ENCODE measurements around the gene ARMC6. TPM values are rescaled to one million over a fixed set of nuclear protein-coding genes. Genes with fewer than 3 reads are reported as not detected.
"Not testable (repeated sequence)": the region's sequence is repeated elsewhere in the genome, so short reads cannot be mapped to it uniquely, and the experiment has no call there.

Gene ARMC6
- total and polyA plus RNA-seq, 2 experiments from 2014 or later, result 23.9 to 45.0 TPM

DNA sequence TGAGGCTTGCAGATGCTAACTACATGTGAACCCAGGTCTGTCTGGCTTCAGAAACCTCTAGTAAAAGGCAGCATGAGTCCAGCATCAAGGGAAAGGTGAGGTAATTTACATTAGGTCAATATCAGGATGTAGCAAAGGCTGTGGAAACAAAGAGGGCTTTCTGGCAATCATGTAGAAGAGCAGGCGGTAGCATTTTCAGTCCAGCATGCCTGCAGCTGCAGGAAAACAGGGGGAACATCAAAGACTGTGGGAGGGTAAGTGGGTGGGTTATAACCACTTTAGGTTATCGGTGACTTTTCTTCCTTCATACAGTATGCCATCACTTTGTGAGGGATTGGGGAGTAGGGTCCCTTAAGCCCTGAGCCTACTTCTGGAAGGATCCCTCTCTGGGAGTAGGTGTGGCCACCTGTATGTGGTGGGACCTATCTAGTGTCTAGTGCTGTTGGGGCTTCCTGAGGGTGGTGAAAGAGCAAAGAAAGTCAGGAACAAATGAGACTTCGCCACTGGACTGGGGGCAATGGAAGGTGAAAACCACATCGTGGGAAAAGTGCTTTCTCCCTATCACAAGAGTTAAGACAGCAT, 10.9 kb upstream of the ARMC6 start:
- Histone ChIP-seq H3K9me3 (ENCODE audit: low read depth) (no peaks in the 10 kb centered on the region), H3K27me3 (replicated peaks; ENCODE audit: insufficient read depth) (no peaks in the 10 kb centered on the region), H4K20me1 (ENCODE audit: insufficient read depth) (no peaks in the 10 kb centered on the region), H3K4me3 (no peak overlapping the region), H3K79me2 (ENCODE audit: insufficient read depth) (peaks cover 93% of the 10 kb centered on the region), H3K36me3 (ENCODE audit: low read depth) (peaks cover 57% of the 10 kb centered on the region), H3K9ac (no peak overlapping the region), H3K4me1 (ENCODE audit: insufficient read depth) (peaks cover 13% of the 10 kb centered on the region; the same call in 1 of the 2 replicates), H3K9me2 (ENCODE audit: insufficient read depth) (no peaks in the 10 kb centered on the region), H3K27ac (0 out of 2 replicates have a peak overlapping the region, but pooled peaks have one; percentile 8), H3F3A (ENCODE audit: insufficient read depth) (peaks cover 34% of the 10 kb centered on the region), H3K4me2 (ENCODE audit: unreplicated experiment) (no peak overlapping the region), H2AFZ (no peak overlapping the region)
- in situ Hi-C loops (cut with MboI), result no loop called here
- no peak for DNase-seq
- 85 to 89% methylated on average over 4 of the region's 4 CpGs for WGBS, 2 experiments (ENCODE audit: low coverage in 1 of 2, low lambda C conversion rate in 2 of 2, missing lambda C conversion rate in 2 of 2)
- TF ChIP-seq EZH2 (IDR thresholded peaks at IDR 0.05; ENCODE audit: insufficient read depth, poor library complexity, severe bottlenecking) (no peak), EZH2phosphoT487 (IDR thresholded peaks at IDR 0.05; ENCODE audit: insufficient read depth, low read depth) (no peak)

DNA sequence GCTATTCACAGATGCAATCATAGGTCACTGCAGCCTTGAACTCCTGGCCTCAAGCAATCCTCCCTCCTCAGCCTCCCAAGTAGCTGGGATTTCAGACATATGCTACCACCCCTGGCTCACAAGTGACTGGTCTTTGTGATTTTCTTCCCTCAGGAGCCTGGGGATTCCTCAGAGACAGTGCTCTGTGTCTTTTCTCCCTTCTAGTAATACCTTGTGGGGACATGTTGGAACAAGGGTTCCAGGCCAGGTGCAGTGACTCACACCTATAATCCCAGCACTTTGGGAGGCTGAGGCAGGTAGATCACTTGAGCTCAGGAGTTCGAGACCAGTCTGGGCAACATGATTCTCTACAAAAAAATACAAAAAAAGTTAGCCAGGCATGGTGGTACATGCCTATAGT, 10.0 kb upstream of the ARMC6 start:
- H3K9me2 ChIP-seq (ENCODE audit: insufficient read depth); H3K27ac ChIP-seq; H3K9me3 ChIP-seq (ENCODE audit: low read depth); H3K9ac ChIP-seq; H3K27me3 ChIP-seq (replicated peaks; ENCODE audit: insufficient read depth); H2AFZ ChIP-seq; DNase-seq; H3K4me2 ChIP-seq (ENCODE audit: unreplicated experiment); H4K20me1 ChIP-seq (ENCODE audit: insufficient read depth); in situ Hi-C loops (cut with MboI); H3K4me3 ChIP-seq: not testable (repeated sequence)
- peaks cover 34% of the 10 kb centered on the region for H3F3A ChIP-seq (ENCODE audit: insufficient read depth)
- H3K36me3 ChIP-seq (ENCODE audit: low read depth), result peaks cover 54% of the 10 kb centered on the region
- WGBS, 2 experiments (ENCODE audit: low coverage in 1 of 2, low lambda C conversion rate in 2 of 2, missing lambda C conversion rate in 2 of 2), result 100% methylated on average over 1 of the region's 1 CpG
- H3K79me2 ChIP-seq (ENCODE audit: insufficient read depth), result peaks cover 93% of the 10 kb centered on the region
- peaks cover 13% of the 10 kb centered on the region; the same call in 1 of the 2 replicates for H3K4me1 ChIP-seq (ENCODE audit: insufficient read depth)

GRCh38 chr19:19025861-19026260, 7.5 kb upstream of the ARMC6 start:
- H3K9me3 ChIP-seq (ENCODE audit: low read depth), result no peaks in the 10 kb centered on the region
- no peak overlapping the region for H3K4me2 ChIP-seq (ENCODE audit: unreplicated experiment)
- 92 to 93% methylated on average over 11 of the region's 11 CpGs for WGBS, 2 experiments (ENCODE audit: low coverage in 1 of 2, low lambda C conversion rate in 2 of 2, missing lambda C conversion rate in 2 of 2)
- H3K79me2 ChIP-seq (ENCODE audit: insufficient read depth), result peaks cover 93% of the 10 kb centered on the region
- peaks cover 29% of the 10 kb centered on the region for H3F3A ChIP-seq (ENCODE audit: insufficient read depth)
- H3K4me3 ChIP-seq, result no peak overlapping the region
- peaks cover 57% of the 10 kb centered on the region for H3K36me3 ChIP-seq (ENCODE audit: low read depth)
- no peaks in the 10 kb centered on the region for H3K27me3 ChIP-seq (replicated peaks; ENCODE audit: insufficient read depth)
- H4K20me1 ChIP-seq (ENCODE audit: insufficient read depth), result no peaks in the 10 kb centered on the region
- in situ Hi-C loops (cut with MboI), result no loop called here
- TF ChIP-seq EZH2 (IDR thresholded peaks at IDR 0.05; ENCODE audit: insufficient read depth, poor library complexity, severe bottlenecking), result no peak
- no peak for TF ChIP-seq EZH2phosphoT487 (IDR thresholded peaks at IDR 0.05; ENCODE audit: insufficient read depth, low read depth)
- no peaks in the 10 kb centered on the region for H3K9me2 ChIP-seq (ENCODE audit: insufficient read depth)
- no peak overlapping the region for H3K9ac ChIP-seq
- no peak for DNase-seq
- no peak overlapping the region for H2AFZ ChIP-seq
- no peak overlapping the region for H3K27ac ChIP-seq
- peaks cover 10% of the 10 kb centered on the region; the same call in 1 of the 2 replicates for H3K4me1 ChIP-seq (ENCODE audit: insufficient read depth)

DNA sequence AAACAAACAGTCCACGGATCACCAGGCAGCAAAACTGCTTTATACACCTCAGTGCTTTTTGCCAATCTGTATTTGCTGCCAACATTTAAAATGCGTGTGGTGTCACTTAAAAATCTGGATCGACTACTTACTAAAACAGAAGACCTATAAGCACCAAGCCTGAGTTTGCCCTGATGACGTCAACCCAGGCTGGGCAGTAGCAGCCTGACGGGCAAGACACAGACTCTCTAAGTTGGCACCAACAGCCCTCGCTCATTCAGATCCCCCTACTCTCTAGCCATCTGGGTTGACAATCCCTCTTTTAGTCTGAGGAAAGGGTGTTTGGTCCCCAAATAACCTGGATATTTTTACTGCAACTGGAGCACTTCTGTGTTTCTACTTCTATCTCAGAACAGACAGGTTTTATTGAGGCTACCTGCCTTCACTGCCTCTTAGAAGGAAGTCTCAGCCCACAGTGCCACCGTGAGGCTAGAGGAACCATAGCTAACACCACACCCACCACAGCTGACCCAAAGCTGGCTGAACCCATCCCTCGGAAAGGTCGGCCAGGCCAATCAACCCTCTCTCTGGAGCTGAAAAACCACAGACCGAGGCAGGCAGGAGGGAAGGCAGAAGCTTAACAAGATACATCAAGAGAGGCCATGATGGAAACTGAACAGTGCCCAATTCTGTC, 7.0 kb upstream of the ARMC6 start:
- no peak overlapping the region for H3K27ac ChIP-seq
- H3K9ac ChIP-seq, result no peak overlapping the region
- H2AFZ ChIP-seq, result no peak overlapping the region
- H3K4me3 ChIP-seq, result no peak overlapping the region
- H3K4me2 ChIP-seq (ENCODE audit: unreplicated experiment), result no peak overlapping the region
- H3K36me3 ChIP-seq (ENCODE audit: low read depth), result peaks cover 57% of the 10 kb centered on the region
- peaks cover 99% of the 10 kb centered on the region for H3K79me2 ChIP-seq (ENCODE audit: insufficient read depth)
- H3F3A ChIP-seq (ENCODE audit: insufficient read depth), result peaks cover 23% of the 10 kb centered on the region
- H4K20me1 ChIP-seq (ENCODE audit: insufficient read depth), result no peaks in the 10 kb centered on the region
- WGBS, 2 experiments (ENCODE audit: low coverage in 1 of 2, low lambda C conversion rate in 2 of 2, missing lambda C conversion rate in 2 of 2), result 55 to 59% methylated on average over 10 of the region's 10 CpGs
- H3K27me3 ChIP-seq (replicated peaks; ENCODE audit: insufficient read depth), result no peaks in the 10 kb centered on the region
- peak; percentile 17 for DNase-seq
- no peaks in the 10 kb centered on the region for H3K9me3 ChIP-seq (ENCODE audit: low read depth)
- in situ Hi-C loops (cut with MboI), result no loop called here
- no peaks in the 10 kb centered on the region for H3K9me2 ChIP-seq (ENCODE audit: insufficient read depth)
- H3K4me1 ChIP-seq (ENCODE audit: insufficient read depth), result peaks cover 5% of the 10 kb centered on the region; the same call in 1 of the 2 replicates
- TF ChIP-seq EZH2phosphoT487 (IDR thresholded peaks at IDR 0.05; ENCODE audit: insufficient read depth, low read depth) (no peak), EZH2 (IDR thresholded peaks at IDR 0.05; ENCODE audit: insufficient read depth, poor library complexity, severe bottlenecking) (no peak)

Data from GM23248 (cell line).